GM06990 (cell line): ENCODE measurements around the gene DMAC2.
A peak's percentile ranks its signal among the peaks of the same experiment; 100 is the strongest.

ENCODE experiments used
- DNase-seq: peaks from one replicate; pipeline ENCODE4 v3.0.0-alpha.2; 2011; ENCODE audit not compliant: insufficient read length; ENCODE audit errors: extremely low read depth
- H3K27me3 ChIP-seq: replicated peaks from 2 replicates; pipeline ENCODE4 v1.6.0; 2011; ENCODE audit warnings: low read length; ENCODE audit not compliant: control insufficient read depth, insufficient read depth
- H3K36me3 ChIP-seq: 2 replicates; pipeline ENCODE4 v1.5.1; 2011; ENCODE audit warnings: low read length; ENCODE audit not compliant: control insufficient read depth, insufficient read depth
- H3K4me3 ChIP-seq: replicated peaks from 2 replicates; pipeline ENCODE4 v1.5.1; 2011; ENCODE audit warnings: low read depth, mild to moderate bottlenecking, control low read depth, low read length
- CTCF ChIP-seq: IDR thresholded peaks from 2 replicates; pipeline ENCODE4 v1.5.1; 2011; ENCODE audit warnings: low read length, control low read depth, mild to moderate bottlenecking, inconsistent platforms; ENCODE audit not compliant: insufficient read depth, poor library complexity, severe bottlenecking

Gene DMAC2

GRCh38 chr19:41401483-41401882 is 38.2 kb downstream of the DMAC2 start:
- DNase-seq = no peak
- peaks cover 4% of the 10 kb centered on the region for H3K36me3 ChIP-seq
- H3K4me3 ChIP-seq = no peak overlapping the region
- no peak for TF ChIP-seq CTCF
- no peaks in the 10 kb centered on the region for H3K27me3 ChIP-seq

GRCh38 chr19:41399525-41399924 is 40.2 kb downstream of the DMAC2 start:
- DNase-seq = no peak
- no peaks in the 10 kb centered on the region for H3K27me3 ChIP-seq
- H3K36me3 ChIP-seq = peaks cover 4% of the 10 kb centered on the region
- no peak for TF ChIP-seq CTCF
- no peak overlapping the region for H3K4me3 ChIP-seq

GRCh38 chr19:41399091-41399490 is 40.6 kb downstream of the DMAC2 start:
- no peak for DNase-seq
- H3K36me3 ChIP-seq = peaks cover 4% of the 10 kb centered on the region
- H3K4me3 ChIP-seq = peak overlapping the region; percentile 93
- no peak for TF ChIP-seq CTCF
- no peaks in the 10 kb centered on the region for H3K27me3 ChIP-seq

- no peak for TF ChIP-seq CTCF
- H3K36me3 ChIP-seq = peaks cover 4% of the 10 kb centered on the region
- no peaks in the 10 kb centered on the region for H3K27me3 ChIP-seq
- no peak for DNase-seq
- H3K4me3 ChIP-seq = peak overlapping the region; percentile 93
Measured at GRCh38 chr19:41398598-41398997, 41.1 kb downstream of the DMAC2 start.

- TF ChIP-seq CTCF = no peak
- peaks cover 1% of the 10 kb centered on the region; the same call in 1 of the 2 replicates for H3K36me3 ChIP-seq
Measured at GRCh38 chr19:41398050-41398418, 41.7 kb downstream of the DMAC2 start.

More at GRCh38 chr19:41398050-41398418, 41.7 kb downstream of the DMAC2 start:
- Histone ChIP-seq H3K27me3 (no peaks in the 10 kb centered on the region), H3K4me3 (peak overlapping the region; percentile 93)
- no peak for DNase-seq
